ENCODE results near the gene RHOU.
A peak's percentile ranks its signal among the peaks of the same experiment; 100 is the strongest.

RHOU gene

GRCh38 chr1:228739826-228740225 is 4.5 kb downstream of the RHOU start:
- no peak for DNase-seq

GRCh38 chr1:228740543-228741317 is 5.5 kb downstream of the RHOU start:
- DNase-seq: no peak

- DNase-seq: no peak
Measured at GRCh38 chr1:228742281-228742860, 7.1 kb downstream of the RHOU start.

GRCh38 chr1:228743405-228743804 is 8.1 kb downstream of the RHOU start:
- no peak for DNase-seq

GRCh38 chr1:228744356-228744755 is 9.1 kb downstream of the RHOU start:
- no peak for DNase-seq

GRCh38 chr1:228744918-228745317 is 9.6 kb downstream of the RHOU start:
- no peak for DNase-seq

GRCh38 chr1:228745497-228745896 is 10.2 kb downstream of the RHOU start:
- no peak for DNase-seq

- no peak for DNase-seq
Measured at GRCh38 chr1:228747301-228747935, 12.1 kb downstream of the RHOU start.

GRCh38 chr1:228748029-228748428 is 12.8 kb downstream of the RHOU start:
- DNase-seq: no peak

GRCh38 chr1:228748431-228748830 is 13.2 kb downstream of the RHOU start:
- no peak for DNase-seq

GRCh38 chr1:228749765-228750164 is 14.5 kb downstream of the RHOU start:
- DNase-seq: no peak

- no peak for DNase-seq
Measured at GRCh38 chr1:228750915-228751314, 15.6 kb downstream of the RHOU start.

- DNase-seq: no peak
Measured at GRCh38 chr1:228751360-228752098, 16.2 kb downstream of the RHOU start.

GRCh38 chr1:228752258-228752657 is 17.0 kb downstream of the RHOU start:
- no peak for DNase-seq

- DNase-seq: no peak
Measured at GRCh38 chr1:228752675-228753265, 17.5 kb downstream of the RHOU start.

GRCh38 chr1:228753287-228753686 is 18.0 kb downstream of the RHOU start:
- no peak for DNase-seq

- DNase-seq: peak; percentile 16
Measured at GRCh38 chr1:228753786-228754360, 18.6 kb downstream of the RHOU start.

- no peak for DNase-seq
Measured at GRCh38 chr1:228754646-228755268, 19.5 kb downstream of the RHOU start.

GRCh38 chr1:228755800-228756199 is 20.5 kb downstream of the RHOU start:
- no peak for DNase-seq

- peak; percentile 40 for DNase-seq
Measured at GRCh38 chr1:228756457-228756856, 21.2 kb downstream of the RHOU start.

GRCh38 chr1:228758447-228758846 is 23.2 kb downstream of the RHOU start:
- no peak for DNase-seq

GRCh38 chr1:228760979-228761378 is 25.7 kb downstream of the RHOU start:
- DNase-seq: no peak
